SU-DHL-6 (cell line): ENCODE data around the gene DBNDD1.

Experiments
- H2AFZ ChIP-seq: fragments of 200-600 bp; sonication (generic); 2 replicates; pipeline ENCODE4 v1.6.1; 2014; ENCODE audit warnings: low read depth, mild to moderate bottlenecking, moderate library complexity, mixed read lengths, antibody characterized with exemption, low read length; ENCODE audit not compliant: severe bottlenecking
- H3F3A ChIP-seq: fragments of 200-600 bp; shearing (Covaris generic); 2 replicates; pipeline ENCODE4 v1.6.0; 2016; ENCODE audit warnings: antibody characterized with exemption, mild to moderate bottlenecking; ENCODE audit not compliant: insufficient read depth
- H3K27ac ChIP-seq: fragments of 200-600 bp; sonication (generic); 2 replicates; pipeline ENCODE4 v1.5.1; 2016; ENCODE audit warnings: low read depth, mild to moderate bottlenecking, low read length, moderate library complexity, mixed read lengths
- H3K27me3 ChIP-seq: fragments of 200-600 bp; sonication (generic), shearing (Covaris generic); 2 replicates; pipeline ENCODE4 v1.6.0; 2014; ENCODE audit warnings: mild to moderate bottlenecking, low read length
- H3K36me3 ChIP-seq: fragments of 200-600 bp; sonication (generic); 2 replicates; pipeline ENCODE4 v1.6.1; 2014; ENCODE audit warnings: mild to moderate bottlenecking, low read length, mixed read lengths
- H3K4me2 ChIP-seq: fragments of 300-600, 200-600 bp; shearing (Covaris generic), sonication (generic); 2 replicates; pipeline ENCODE4 v1.6.0; 2014; ENCODE audit warnings: low read length, low read depth, mild to moderate bottlenecking; ENCODE audit not compliant: poor library complexity, severe bottlenecking
- H3K4me3 ChIP-seq: fragments of 200-600 bp; sonication (generic); 2 replicates; pipeline ENCODE4 v1.5.1; 2014; ENCODE audit warnings: antibody characterized with exemption, low read length, mild to moderate bottlenecking, mixed read lengths; ENCODE audit not compliant: insufficient read depth, poor library complexity, severe bottlenecking
- H3K79me2 ChIP-seq: fragments of 200-600 bp; sonication (generic); 2 replicates; pipeline ENCODE4 v1.6.1; 2014; ENCODE audit warnings: mild to moderate bottlenecking, low read length, moderate library complexity; ENCODE audit not compliant: insufficient read depth
- H3K9ac ChIP-seq: fragments of 200-600 bp; sonication (generic); 2 replicates; pipeline ENCODE4 v1.7.0; 2014; ENCODE audit warnings: mild to moderate bottlenecking, low read length
- H3K9me2 ChIP-seq: fragments of 200-600 bp; sonication (generic); replicated peaks from 2 replicates; pipeline ENCODE4 v1.6.1; 2014; ENCODE audit warnings: low read length; ENCODE audit not compliant: insufficient read depth
- H3K9me3 ChIP-seq: fragments of 200-600 bp; sonication (generic); 2 replicates; pipeline ENCODE4 v1.6.1; 2014; ENCODE audit warnings: low read length, mixed read lengths; ENCODE audit not compliant: insufficient read depth
- H4K20me1 ChIP-seq: fragments of 200-600 bp; sonication (generic); 2 replicates; pipeline ENCODE4 v1.6.1; 2014; ENCODE audit warnings: low read depth, mild to moderate bottlenecking, antibody characterized with exemption, low read length, moderate library complexity, mixed read lengths
- EZH2phosphoT487 ChIP-seq: fragments of 200-600 bp; sonication (generic), shearing (Covaris generic); conservative IDR thresholded peaks from 2 replicates; pipeline ENCODE4 v1.6.1; 2018; ENCODE audit warnings: mild to moderate bottlenecking, antibody characterized with exemption, low read length, moderate library complexity, mixed read lengths
- TF ChIP-seq, protein P1 (sequence below): fragments of 200-600 bp; sonication (generic); IDR thresholded peaks from one replicate; pipeline ENCODE4 v1.5.1; 2017; ENCODE audit warnings: antibody characterized with exemption, mild to moderate bottlenecking, low read length, moderate library complexity; ENCODE audit not compliant: insufficient read depth, poor library complexity, severe bottlenecking

DBNDD1 gene

DNA sequence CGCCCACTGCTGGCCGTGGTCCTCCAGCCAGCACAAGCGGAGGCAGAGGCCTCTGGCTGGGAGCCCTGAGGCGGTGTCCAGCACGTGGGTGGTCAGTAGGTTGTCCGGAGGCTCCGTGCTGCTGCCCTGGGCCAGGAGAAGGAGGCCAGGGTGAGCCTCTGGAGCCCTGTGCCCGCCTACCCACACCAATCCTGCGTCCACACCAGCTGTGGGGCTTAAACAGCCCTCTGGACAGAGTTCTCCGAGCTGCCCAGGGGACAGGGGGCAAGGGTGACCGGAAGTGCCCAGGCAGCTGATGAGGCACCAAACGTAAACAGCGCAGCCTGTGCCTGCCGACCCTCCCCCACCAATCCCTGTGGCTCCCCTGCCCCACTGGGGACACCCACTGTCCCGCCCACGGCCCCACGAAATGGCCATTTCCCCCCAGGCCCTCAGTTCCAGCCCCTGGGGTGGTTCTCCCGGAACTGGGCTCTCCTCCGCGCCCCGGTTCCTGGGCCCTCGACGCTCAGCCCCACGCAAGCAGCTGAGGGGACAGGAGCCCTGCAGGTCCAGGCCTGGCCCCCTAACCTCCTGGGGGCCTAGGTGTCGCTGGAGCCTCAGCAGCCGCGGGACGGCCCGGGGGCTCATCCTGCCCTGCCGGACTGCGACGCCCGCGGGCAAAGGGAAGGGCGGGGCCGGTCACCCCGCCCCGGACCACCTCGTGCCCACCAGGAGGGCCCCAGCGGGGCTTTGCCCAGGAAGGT is 27.9 kb upstream of the DBNDD1 start:
- H3K27me3 ChIP-seq = no peaks in the 10 kb centered on the region
- H3K4me3 ChIP-seq = no peak overlapping the region
- no peak overlapping the region for H3K4me2 ChIP-seq
- H3K27ac ChIP-seq = no peak overlapping the region
- no peaks in the 10 kb centered on the region for H3K9me3 ChIP-seq
- H3K9me2 ChIP-seq = no peaks in the 10 kb centered on the region
- no peak overlapping the region for H3K9ac ChIP-seq
- no peaks in the 10 kb centered on the region for H4K20me1 ChIP-seq
- no peak overlapping the region for H2AFZ ChIP-seq
- H3K36me3 ChIP-seq = no peaks in the 10 kb centered on the region
- 0 out of 2 replicates have a peak, but pooled peaks cover 3% of the 10 kb centered on the region for H3F3A ChIP-seq
- no peaks in the 10 kb centered on the region for H3K79me2 ChIP-seq
- TF ChIP-seq EZH2phosphoT487 = no peak
- TF ChIP-seq, protein P1, sequence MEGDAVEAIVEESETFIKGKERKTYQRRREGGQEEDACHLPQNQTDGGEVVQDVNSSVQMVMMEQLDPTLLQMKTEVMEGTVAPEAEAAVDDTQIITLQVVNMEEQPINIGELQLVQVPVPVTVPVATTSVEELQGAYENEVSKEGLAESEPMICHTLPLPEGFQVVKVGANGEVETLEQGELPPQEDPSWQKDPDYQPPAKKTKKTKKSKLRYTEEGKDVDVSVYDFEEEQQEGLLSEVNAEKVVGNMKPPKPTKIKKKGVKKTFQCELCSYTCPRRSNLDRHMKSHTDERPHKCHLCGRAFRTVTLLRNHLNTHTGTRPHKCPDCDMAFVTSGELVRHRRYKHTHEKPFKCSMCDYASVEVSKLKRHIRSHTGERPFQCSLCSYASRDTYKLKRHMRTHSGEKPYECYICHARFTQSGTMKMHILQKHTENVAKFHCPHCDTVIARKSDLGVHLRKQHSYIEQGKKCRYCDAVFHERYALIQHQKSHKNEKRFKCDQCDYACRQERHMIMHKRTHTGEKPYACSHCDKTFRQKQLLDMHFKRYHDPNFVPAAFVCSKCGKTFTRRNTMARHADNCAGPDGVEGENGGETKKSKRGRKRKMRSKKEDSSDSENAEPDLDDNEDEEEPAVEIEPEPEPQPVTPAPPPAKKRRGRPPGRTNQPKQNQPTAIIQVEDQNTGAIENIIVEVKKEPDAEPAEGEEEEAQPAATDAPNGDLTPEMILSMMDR = no peak

DNA sequence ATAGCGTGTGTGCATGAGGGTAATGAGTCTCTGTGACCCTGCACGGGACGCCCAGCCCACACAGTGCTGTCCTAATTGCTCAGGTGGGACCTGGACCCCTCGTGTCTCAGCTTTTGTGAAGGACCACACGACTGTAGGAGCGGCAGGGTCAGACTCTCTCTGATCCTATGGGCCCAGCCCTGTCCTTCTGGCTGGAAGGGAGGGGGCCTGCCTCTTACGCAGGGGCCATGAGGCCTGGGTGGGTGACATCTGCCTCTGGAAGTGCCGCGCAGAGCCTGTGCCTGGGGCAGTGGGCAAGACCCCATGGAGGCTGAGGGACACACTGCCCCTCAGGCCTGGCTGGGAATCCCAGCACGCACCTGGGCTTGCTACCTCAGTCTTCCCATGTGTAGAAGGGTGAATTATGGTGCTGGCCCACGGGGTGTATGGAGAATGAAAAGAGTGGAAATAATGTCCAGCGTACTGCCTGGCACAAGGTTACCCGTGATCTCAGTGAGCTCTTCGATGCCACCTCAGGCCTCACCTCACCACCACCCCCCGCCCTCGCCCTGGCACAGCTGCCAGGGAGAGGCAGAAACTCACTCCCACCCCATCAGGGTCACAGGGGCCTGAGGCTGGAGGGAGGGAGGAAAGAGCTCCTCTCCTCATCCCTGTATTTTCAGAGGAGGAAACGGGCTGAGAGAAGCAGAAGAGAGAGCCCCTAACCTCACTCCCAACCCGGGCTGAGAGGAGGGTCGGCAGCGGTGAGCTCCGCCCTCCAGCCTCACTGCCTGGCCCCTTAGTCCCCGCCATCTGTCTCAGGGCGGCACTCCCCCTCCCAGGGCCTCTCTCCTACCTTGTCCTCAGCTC is 27.1 kb upstream of the DBNDD1 start:
- no peak overlapping the region for H3K4me3 ChIP-seq
- 0 out of 2 replicates have a peak, but pooled peaks cover 3% of the 10 kb centered on the region for H3F3A ChIP-seq
- H3K36me3 ChIP-seq = no peaks in the 10 kb centered on the region
- no peak overlapping the region for H3K27ac ChIP-seq
- H4K20me1 ChIP-seq = no peaks in the 10 kb centered on the region
- no peak overlapping the region for H2AFZ ChIP-seq
- no peaks in the 10 kb centered on the region for H3K9me3 ChIP-seq
- H3K9ac ChIP-seq = no peak overlapping the region
- H3K4me2 ChIP-seq = no peak overlapping the region
- H3K9me2 ChIP-seq = no peaks in the 10 kb centered on the region
- TF ChIP-seq, protein P1 = no peak
- no peak for TF ChIP-seq EZH2phosphoT487
- H3K27me3 ChIP-seq = no peaks in the 10 kb centered on the region
- H3K79me2 ChIP-seq = no peaks in the 10 kb centered on the region

DNA sequence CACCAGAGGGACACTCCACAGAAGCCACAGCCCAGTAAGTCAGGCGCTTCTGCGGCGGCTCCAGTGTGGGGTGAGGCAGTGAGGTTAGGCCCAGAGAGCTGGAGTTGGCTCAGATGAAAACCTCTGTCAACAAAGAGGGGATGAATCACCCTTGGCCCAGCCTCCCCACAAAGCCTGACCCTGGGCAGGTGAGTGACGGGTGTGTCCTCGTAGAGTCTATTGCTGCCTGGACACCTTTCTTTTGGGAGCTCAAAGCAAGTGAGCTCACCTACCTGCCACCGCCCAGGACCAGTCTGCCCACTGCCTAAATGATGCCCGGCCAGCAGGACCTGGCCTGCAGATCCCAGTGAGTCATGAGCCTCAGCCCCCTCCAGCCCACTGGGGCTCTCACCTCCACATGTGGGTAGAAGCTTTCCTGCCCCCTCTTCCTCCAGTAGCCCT is 24.9 kb upstream of the DBNDD1 start:
- H3K9me3 ChIP-seq = no peaks in the 10 kb centered on the region
- H3K27ac ChIP-seq = no peak overlapping the region
- H4K20me1 ChIP-seq = no peaks in the 10 kb centered on the region
- no peaks in the 10 kb centered on the region for H3K36me3 ChIP-seq
- H3K79me2 ChIP-seq = no peaks in the 10 kb centered on the region
- H3K4me2 ChIP-seq = no peak overlapping the region
- H3K27me3 ChIP-seq = no peaks in the 10 kb centered on the region
- no peak overlapping the region for H3K4me3 ChIP-seq
- TF ChIP-seq, protein P1 = no peak
- no peak for TF ChIP-seq EZH2phosphoT487
- H2AFZ ChIP-seq = no peak overlapping the region
- no peak overlapping the region for H3K9ac ChIP-seq
- 0 out of 2 replicates have a peak, but pooled peaks cover 3% of the 10 kb centered on the region for H3F3A ChIP-seq
- H3K9me2 ChIP-seq = no peaks in the 10 kb centered on the region
